GM10248 (cell line): ENCODE measurements around the gene UXS1.
A peak's percentile ranks its signal among the peaks of the same experiment; 100 is the strongest.

Experiments used
- CTCF ChIA-PET: fragments of 300-600 bp; sonication (Branson Sonifier 250); formaldehyde crosslinking; extraction: SDS; loops from one replicate; lab custom pipeline; 2021; ENCODE audit warnings: antibody characterized with exemption; lab: Yijun Ruan, JAX
- POLR2A ChIA-PET: fragments of 350-650 bp; sonication (Branson Sonifier 250); formaldehyde crosslinking; extraction: SDS; loops from one replicate; lab custom pipeline; 2020; ENCODE audit warnings: antibody characterized with exemption; lab: Yijun Ruan, JAX
- DNase-seq: peaks from one replicate; pipeline ENCODE4 v3.0.0; 2012; ENCODE audit errors: extremely low spot score
- CTCF ChIP-seq: IDR thresholded peaks from 2 replicates; pipeline ENCODE4 v1.5.1; 2012; ENCODE audit warnings: mild to moderate bottlenecking, low read depth; ENCODE audit errors: extremely low read depth, missing control alignments, control extremely low read depth

The UXS1 gene

GRCh38 chr2:106108791-106109190 is 85.3 kb downstream of the UXS1 start:
- no peak for DNase-seq
- ChIA-PET CTCF (interaction anchor here (1.0 to 1.8 kb wide), 4 partner anchors 29 to 532 kb away, joined by 3 to 6 read pairs (median 4); no protein-coding TSS in a partner anchor), POLR2A (no interaction called here)
- TF ChIP-seq CTCF, result no peak

GRCh38 chr2:106108351-106108750 is 85.8 kb downstream of the UXS1 start:
- POLR2A ChIA-PET, result no interaction called here
- CTCF ChIA-PET, result interaction anchor here (1.0 to 1.8 kb wide), 8 partner anchors 10 to 532 kb away, joined by 3 to 6 read pairs (median 4); no protein-coding TSS in a partner anchor
- DNase-seq, result no peak
- peak; percentile 52 for TF ChIP-seq CTCF

GRCh38 chr2:106107509-106108131 is 86.5 kb downstream of the UXS1 start:
- ChIA-PET CTCF (interaction anchor here (1.0 to 1.5 kb wide), 13 partner anchors 9 to 531 kb away, joined by 3 to 6 read pairs (median 4); no protein-coding TSS in a partner anchor), POLR2A (no interaction called here)
- TF ChIP-seq CTCF, result peak; percentile 26
- peak; percentile 75 for DNase-seq

- no peak for TF ChIP-seq CTCF
- CTCF ChIA-PET, result interaction anchor here (0.9 to 4.7 kb wide), 15 partner anchors 8 to 436 kb away, joined by 3 to 26 read pairs (median 4); no protein-coding TSS in a partner anchor
- POLR2A ChIA-PET, result interaction anchor here (0.5 kb wide), 1 partner anchor 38 kb away, joined by 3 read pairs; no protein-coding TSS in a partner anchor
- DNase-seq, result peak; percentile 60
Observed at GRCh38 chr2:106106622-106107508, 87.2 kb downstream of the UXS1 start.

GRCh38 chr2:106105151-106105922 is 88.8 kb downstream of the UXS1 start:
- no peak for DNase-seq
- ChIA-PET POLR2A (no interaction called here), CTCF (interaction anchor here (0.9 to 4.7 kb wide), 24 partner anchors 8 to 529 kb away, joined by 3 to 26 read pairs (median 4); no protein-coding TSS in a partner anchor)
- no peak for TF ChIP-seq CTCF
